ENCODE data around the gene DPP10.

Gene DPP10

GRCh38 chr2:115427436-115427835 is 985.0 kb downstream of the DPP10 start:
- no peak for TF ChIP-seq REST (IDR thresholded peaks at IDR 0.05; ENCODE audit: insufficient read depth in 1 of 2, low read depth in 2 of 2, low read length in 2 of 2)
- TF ChIP-seq FOXP2 (optimal IDR thresholded peaks at IDR 0.05; ENCODE audit: borderline replicate concordance, extremely low read depth, extremely low read length, insufficient read depth) = no peak
- TF ChIP-seq POLR2AphosphoS5 (IDR thresholded peaks at IDR 0.05; ENCODE audit: low read depth, low read length) = no peak
- no peak for TF ChIP-seq SIN3A (IDR thresholded peaks at IDR 0.05; ENCODE audit: borderline replicate concordance, insufficient read depth, low read length)
- TF ChIP-seq TAF1 (IDR thresholded peaks at IDR 0.05; ENCODE audit: borderline replicate concordance, insufficient read depth, low read length) = no peak

GRCh38 chr2:115443539-115444185 is 1001.2 kb downstream of the DPP10 start:
- no peak for TF ChIP-seq POLR2AphosphoS5 (IDR thresholded peaks at IDR 0.05; ENCODE audit: low read depth, low read length)
- TF ChIP-seq REST (IDR thresholded peaks at IDR 0.05; ENCODE audit: insufficient read depth in 1 of 2, low read depth in 2 of 2, low read length in 2 of 2) = no peak
- TF ChIP-seq SIN3A (IDR thresholded peaks at IDR 0.05; ENCODE audit: borderline replicate concordance, insufficient read depth, low read length) = no peak
- no peak for TF ChIP-seq FOXP2 (optimal IDR thresholded peaks at IDR 0.05; ENCODE audit: borderline replicate concordance, extremely low read depth, extremely low read length, insufficient read depth)
- no peak for TF ChIP-seq TAF1 (IDR thresholded peaks at IDR 0.05; ENCODE audit: borderline replicate concordance, insufficient read depth, low read length)

DNA sequence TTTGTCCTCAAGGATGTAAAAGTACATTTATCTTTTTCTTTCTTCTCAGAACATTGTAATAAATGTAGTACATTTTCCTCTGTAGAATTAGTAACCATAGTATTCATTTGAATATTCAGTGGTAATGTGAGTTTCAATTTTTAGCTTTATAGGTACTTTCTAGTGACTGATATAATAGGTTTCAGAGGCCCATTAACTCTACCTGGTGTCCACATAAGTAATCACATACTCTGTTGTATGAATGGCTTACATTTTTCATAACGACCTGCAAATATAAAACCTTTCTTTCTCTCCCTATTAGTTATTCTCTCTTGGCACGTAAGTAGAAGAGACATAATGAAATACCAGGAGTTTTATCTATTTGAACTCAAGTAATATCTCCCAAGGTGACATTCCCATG is 1017.6 kb downstream of the DPP10 start:
- no peak for TF ChIP-seq FOXP2 (optimal IDR thresholded peaks at IDR 0.05; ENCODE audit: borderline replicate concordance, extremely low read depth, extremely low read length, insufficient read depth)
- no peak for TF ChIP-seq TAF1 (IDR thresholded peaks at IDR 0.05; ENCODE audit: borderline replicate concordance, insufficient read depth, low read length)
- TF ChIP-seq POLR2AphosphoS5 (IDR thresholded peaks at IDR 0.05; ENCODE audit: low read depth, low read length) = no peak
- no peak for TF ChIP-seq REST (IDR thresholded peaks at IDR 0.05; ENCODE audit: insufficient read depth in 1 of 2, low read depth in 2 of 2, low read length in 2 of 2)
- no peak for TF ChIP-seq SIN3A (IDR thresholded peaks at IDR 0.05; ENCODE audit: borderline replicate concordance, insufficient read depth, low read length)

DNA sequence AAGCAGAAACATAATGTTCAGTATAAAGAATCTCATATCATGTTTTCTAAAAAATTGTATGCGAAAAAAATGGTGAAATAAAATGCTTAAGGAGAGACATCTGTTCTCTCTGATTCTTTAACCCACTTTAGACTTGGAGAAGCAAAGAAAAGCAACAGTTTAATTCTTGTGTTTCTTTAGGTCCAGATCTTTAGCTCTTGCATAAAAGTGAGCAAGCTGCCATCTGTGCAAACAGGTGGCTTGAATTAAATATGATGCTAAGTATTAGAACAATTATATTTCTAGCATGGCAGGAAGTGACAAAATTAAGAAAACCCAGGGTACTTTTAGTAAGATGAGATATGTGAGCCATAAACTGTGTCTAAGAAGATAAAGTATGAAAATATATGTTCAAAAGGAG is 1038.3 kb downstream of the DPP10 start:
- no peak for TF ChIP-seq POLR2AphosphoS5 (IDR thresholded peaks at IDR 0.05; ENCODE audit: low read depth, low read length)
- no peak for TF ChIP-seq TAF1 (IDR thresholded peaks at IDR 0.05; ENCODE audit: borderline replicate concordance, insufficient read depth, low read length)
- TF ChIP-seq SIN3A (IDR thresholded peaks at IDR 0.05; ENCODE audit: borderline replicate concordance, insufficient read depth, low read length) = no peak
- no peak for TF ChIP-seq REST (IDR thresholded peaks at IDR 0.05; ENCODE audit: insufficient read depth in 1 of 2, low read depth in 2 of 2, low read length in 2 of 2)
- no peak for TF ChIP-seq FOXP2 (optimal IDR thresholded peaks at IDR 0.05; ENCODE audit: borderline replicate concordance, extremely low read depth, extremely low read length, insufficient read depth)
